ENCODE results near the gene TNFRSF4.

DNA sequence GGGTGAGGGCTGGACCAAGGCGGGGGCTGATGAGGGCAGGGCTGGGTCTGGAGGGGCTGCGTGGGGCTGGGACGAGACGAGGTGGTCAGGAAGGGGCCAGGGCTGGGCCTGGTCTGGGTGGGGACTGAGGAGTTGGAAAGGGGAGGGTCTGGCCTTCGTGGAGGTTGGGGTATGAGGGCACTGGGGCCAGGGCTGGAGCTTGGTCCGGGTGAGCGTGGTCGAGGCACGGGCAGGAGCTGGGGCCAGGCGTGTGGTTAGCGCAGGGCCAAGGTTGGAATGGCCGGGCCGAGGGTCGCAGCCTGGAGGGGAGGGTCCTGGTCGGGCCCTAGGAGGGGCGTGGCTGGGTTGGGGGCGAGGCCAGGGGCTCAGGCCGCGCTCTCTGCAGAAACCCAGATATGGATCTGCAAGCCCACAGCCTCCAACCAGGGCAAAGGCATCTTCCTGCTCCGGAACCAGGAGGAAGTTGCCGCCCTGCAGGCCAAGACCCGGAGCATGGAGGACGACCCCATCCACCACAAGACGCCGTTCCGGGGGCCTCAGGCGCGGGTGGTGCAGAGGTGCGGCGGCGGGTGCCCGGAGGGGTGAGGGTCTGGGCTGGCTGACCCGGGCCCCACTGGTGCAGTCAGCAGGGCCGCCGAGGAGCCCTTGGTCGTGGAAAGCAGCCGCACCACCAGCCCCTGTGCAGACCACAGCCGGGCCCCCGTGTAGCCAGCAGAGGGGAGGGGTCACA lies 31.3 kb downstream of the TNFRSF4 start:
- TF ChIP-seq CTCF (IDR thresholded peaks at IDR 0.05) (no peak), POLR2A (IDR thresholded peaks at IDR 0.05) (no peak), POLR2AphosphoS5 (IDR thresholded peaks at IDR 0.05; ENCODE audit: insufficient read depth in 1 of 2, low read depth in 1 of 2) (no peak)
